H1 (cell line): ENCODE data around the gene ZNF681. TPM values are rescaled to one million over a fixed set of nuclear protein-coding genes. Genes with fewer than 3 reads are reported as not detected.

Experiments
- polyA plus RNA-seq, 7 experiments: library from polyadenylated mRNA; depleted of rRNA in 3 of 7; stranded (reverse) in 5 of 7; unstranded in 2 of 7; fragments of >200 nt in 5 of 7; fragments of 200-250 nt in 2 of 7; gene quantifications; 1 replicate in 5 of 7; 2 replicates in 1 of 7; 4 replicates in 1 of 7; pipeline versions ENCODE4 v1.2.1 to v1.2.3, GENCODE V29; 2011 to 2013; ENCODE audit warnings: missing spikeins in 2 of 7, mixed read lengths in 2 of 7
- total RNA-seq: library from RNA; stranded (reverse); fragmentation: NEBNext Ultra II Directional; extraction: Animal tissue kit (Norgen Biotek cat#: 25700); gene quantifications from 2 replicates; pipeline ENCODE4 v1.2.1, GENCODE V29; 2021
- TF ChIP-seq, protein P1 (sequence below): fragments of 300-600 bp; sonication (generic); IDR thresholded peaks from 2 replicates; pipeline ENCODE4 v1.7.1; 2012; ENCODE audit warnings: low read length, moderate library complexity, mild to moderate bottlenecking, inconsistent platforms; ENCODE audit not compliant: insufficient replicate concordance

ZNF681 gene
- total and polyA plus RNA-seq, 2 of the 8 experiments (the other 6 are each of a cell fraction or from before 2014, with no cell fraction given): 1.1 to 6.8 TPM

DNA sequence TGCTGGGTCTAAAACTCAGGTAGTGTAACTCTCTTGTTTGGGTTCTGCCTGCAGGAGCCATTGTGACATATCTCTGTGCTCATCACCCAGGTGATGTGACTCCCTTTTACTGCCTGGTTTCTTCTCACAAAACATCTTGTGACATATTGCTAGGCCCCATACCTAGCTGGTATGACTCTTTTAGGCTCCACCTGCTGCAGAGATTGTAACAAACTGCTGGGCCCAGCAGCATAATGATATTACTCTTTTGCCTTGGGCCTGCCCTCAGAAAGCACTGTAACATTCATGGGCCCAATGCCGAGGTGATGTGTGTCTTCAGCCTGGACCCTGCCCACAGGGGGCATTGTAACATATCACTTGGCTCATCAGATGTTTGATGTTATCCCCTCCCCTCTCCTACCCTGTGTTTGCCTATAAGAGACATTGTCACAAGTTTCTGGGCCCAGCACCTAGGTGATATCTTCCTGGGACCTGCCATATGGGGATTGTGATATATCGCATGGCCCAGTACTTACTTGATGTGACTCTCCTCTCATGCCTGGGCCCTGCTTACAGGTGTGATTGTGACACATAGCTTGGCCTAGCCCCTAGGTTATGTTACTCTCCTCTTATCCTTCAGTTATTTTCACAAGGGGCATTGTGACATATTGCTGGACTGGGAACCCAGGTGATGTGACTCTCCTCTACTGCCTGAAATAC is 18.0 kb upstream of the ZNF681 start (continued):
- TF ChIP-seq, protein P1, sequence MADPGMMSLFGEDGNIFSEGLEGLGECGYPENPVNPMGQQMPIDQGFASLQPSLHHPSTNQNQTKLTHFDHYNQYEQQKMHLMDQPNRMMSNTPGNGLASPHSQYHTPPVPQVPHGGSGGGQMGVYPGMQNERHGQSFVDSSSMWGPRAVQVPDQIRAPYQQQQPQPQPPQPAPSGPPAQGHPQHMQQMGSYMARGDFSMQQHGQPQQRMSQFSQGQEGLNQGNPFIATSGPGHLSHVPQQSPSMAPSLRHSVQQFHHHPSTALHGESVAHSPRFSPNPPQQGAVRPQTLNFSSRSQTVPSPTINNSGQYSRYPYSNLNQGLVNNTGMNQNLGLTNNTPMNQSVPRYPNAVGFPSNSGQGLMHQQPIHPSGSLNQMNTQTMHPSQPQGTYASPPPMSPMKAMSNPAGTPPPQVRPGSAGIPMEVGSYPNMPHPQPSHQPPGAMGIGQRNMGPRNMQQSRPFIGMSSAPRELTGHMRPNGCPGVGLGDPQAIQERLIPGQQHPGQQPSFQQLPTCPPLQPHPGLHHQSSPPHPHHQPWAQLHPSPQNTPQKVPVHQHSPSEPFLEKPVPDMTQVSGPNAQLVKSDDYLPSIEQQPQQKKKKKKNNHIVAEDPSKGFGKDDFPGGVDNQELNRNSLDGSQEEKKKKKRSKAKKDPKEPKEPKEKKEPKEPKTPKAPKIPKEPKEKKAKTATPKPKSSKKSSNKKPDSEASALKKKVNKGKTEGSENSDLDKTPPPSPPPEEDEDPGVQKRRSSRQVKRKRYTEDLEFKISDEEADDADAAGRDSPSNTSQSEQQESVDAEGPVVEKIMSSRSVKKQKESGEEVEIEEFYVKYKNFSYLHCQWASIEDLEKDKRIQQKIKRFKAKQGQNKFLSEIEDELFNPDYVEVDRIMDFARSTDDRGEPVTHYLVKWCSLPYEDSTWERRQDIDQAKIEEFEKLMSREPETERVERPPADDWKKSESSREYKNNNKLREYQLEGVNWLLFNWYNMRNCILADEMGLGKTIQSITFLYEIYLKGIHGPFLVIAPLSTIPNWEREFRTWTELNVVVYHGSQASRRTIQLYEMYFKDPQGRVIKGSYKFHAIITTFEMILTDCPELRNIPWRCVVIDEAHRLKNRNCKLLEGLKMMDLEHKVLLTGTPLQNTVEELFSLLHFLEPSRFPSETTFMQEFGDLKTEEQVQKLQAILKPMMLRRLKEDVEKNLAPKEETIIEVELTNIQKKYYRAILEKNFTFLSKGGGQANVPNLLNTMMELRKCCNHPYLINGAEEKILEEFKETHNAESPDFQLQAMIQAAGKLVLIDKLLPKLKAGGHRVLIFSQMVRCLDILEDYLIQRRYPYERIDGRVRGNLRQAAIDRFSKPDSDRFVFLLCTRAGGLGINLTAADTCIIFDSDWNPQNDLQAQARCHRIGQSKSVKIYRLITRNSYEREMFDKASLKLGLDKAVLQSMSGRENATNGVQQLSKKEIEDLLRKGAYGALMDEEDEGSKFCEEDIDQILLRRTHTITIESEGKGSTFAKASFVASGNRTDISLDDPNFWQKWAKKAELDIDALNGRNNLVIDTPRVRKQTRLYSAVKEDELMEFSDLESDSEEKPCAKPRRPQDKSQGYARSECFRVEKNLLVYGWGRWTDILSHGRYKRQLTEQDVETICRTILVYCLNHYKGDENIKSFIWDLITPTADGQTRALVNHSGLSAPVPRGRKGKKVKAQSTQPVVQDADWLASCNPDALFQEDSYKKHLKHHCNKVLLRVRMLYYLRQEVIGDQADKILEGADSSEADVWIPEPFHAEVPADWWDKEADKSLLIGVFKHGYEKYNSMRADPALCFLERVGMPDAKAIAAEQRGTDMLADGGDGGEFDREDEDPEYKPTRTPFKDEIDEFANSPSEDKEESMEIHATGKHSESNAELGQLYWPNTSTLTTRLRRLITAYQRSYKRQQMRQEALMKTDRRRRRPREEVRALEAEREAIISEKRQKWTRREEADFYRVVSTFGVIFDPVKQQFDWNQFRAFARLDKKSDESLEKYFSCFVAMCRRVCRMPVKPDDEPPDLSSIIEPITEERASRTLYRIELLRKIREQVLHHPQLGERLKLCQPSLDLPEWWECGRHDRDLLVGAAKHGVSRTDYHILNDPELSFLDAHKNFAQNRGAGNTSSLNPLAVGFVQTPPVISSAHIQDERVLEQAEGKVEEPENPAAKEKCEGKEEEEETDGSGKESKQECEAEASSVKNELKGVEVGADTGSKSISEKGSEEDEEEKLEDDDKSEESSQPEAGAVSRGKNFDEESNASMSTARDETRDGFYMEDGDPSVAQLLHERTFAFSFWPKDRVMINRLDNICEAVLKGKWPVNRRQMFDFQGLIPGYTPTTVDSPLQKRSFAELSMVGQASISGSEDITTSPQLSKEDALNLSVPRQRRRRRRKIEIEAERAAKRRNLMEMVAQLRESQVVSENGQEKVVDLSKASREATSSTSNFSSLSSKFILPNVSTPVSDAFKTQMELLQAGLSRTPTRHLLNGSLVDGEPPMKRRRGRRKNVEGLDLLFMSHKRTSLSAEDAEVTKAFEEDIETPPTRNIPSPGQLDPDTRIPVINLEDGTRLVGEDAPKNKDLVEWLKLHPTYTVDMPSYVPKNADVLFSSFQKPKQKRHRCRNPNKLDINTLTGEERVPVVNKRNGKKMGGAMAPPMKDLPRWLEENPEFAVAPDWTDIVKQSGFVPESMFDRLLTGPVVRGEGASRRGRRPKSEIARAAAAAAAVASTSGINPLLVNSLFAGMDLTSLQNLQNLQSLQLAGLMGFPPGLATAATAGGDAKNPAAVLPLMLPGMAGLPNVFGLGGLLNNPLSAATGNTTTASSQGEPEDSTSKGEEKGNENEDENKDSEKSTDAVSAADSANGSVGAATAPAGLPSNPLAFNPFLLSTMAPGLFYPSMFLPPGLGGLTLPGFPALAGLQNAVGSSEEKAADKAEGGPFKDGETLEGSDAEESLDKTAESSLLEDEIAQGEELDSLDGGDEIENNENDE: no peak
